ENCODE measurements around the gene C5AR1. TPM values are rescaled to one million over a fixed set of nuclear protein-coding genes. Genes with fewer than 3 reads are reported as not detected.
"Not testable (repeated sequence)": the region's sequence is repeated elsewhere in the genome, so short reads cannot be mapped to it uniquely, and the experiment has no call there.

Gene C5AR1
- total RNA-seq, 6 experiments from 2014 or later = 0.24 to 0.95 (median 0.35) TPM

- Mint-ChIP-seq H3K4me1 (ENCODE audit: low read depth) (peaks cover 22% of the 10 kb centered on the region), H3K36me3 (ENCODE audit: low read depth) (peaks cover 20% of the 10 kb centered on the region), H3K27ac (no peak overlapping the region), H3K4me3 (no peak overlapping the region), H3K27me3 (ENCODE audit: insufficient read depth) (no peaks in the 10 kb centered on the region; the same call in 1 of the 2 replicates), H3K9me3 (no peaks in the 10 kb centered on the region)
- peak; percentile 70 for TF ChIP-seq CTCF (IDR thresholded peaks at IDR 0.05)
- DNase-seq = no peak
These were observed 29.4 kb upstream of the C5AR1 start for GRCh38 chr19:47280183-47280797.

GRCh38 chr19:47283405-47284059 lies 26.1 kb upstream of the C5AR1 start:
- no peak for DNase-seq
- no peak overlapping the region for H3K27ac Mint-ChIP-seq
- peaks cover 5% of the 10 kb centered on the region for H3K4me1 Mint-ChIP-seq (ENCODE audit: low read depth)
- TF ChIP-seq CTCF (IDR thresholded peaks at IDR 0.05) = no peak
- H3K4me3 Mint-ChIP-seq = no peak overlapping the region
- H3K36me3 Mint-ChIP-seq (ENCODE audit: low read depth) = peaks cover 4% of the 10 kb centered on the region; the same call in 1 of the 2 replicates
- no peaks in the 10 kb centered on the region for H3K9me3 Mint-ChIP-seq
- H3K27me3 Mint-ChIP-seq (ENCODE audit: insufficient read depth) = no peaks in the 10 kb centered on the region; the same call in 1 of the 2 replicates

GRCh38 chr19:47284324-47284899 lies 25.2 kb upstream of the C5AR1 start:
- peak; percentile 95 for TF ChIP-seq CTCF (IDR thresholded peaks at IDR 0.05)
- no peaks in the 10 kb centered on the region; the same call in none of the 2 replicates for H3K27me3 Mint-ChIP-seq (ENCODE audit: insufficient read depth)
- H3K4me3 Mint-ChIP-seq = no peak overlapping the region
- H3K27ac Mint-ChIP-seq = no peak overlapping the region
- peaks cover 13% of the 10 kb centered on the region for H3K4me1 Mint-ChIP-seq (ENCODE audit: low read depth)
- H3K9me3 Mint-ChIP-seq = no peaks in the 10 kb centered on the region
- peaks cover 4% of the 10 kb centered on the region; the same call in 1 of the 2 replicates for H3K36me3 Mint-ChIP-seq (ENCODE audit: low read depth)
- DNase-seq = peak; percentile 60

- peak; percentile 73 for DNase-seq
- Mint-ChIP-seq H3K27ac (no peak overlapping the region), H3K36me3 (ENCODE audit: low read depth) (no peaks in the 10 kb centered on the region), H3K9me3 (no peaks in the 10 kb centered on the region), H3K27me3 (ENCODE audit: insufficient read depth) (no peaks in the 10 kb centered on the region), H3K4me3 (no peak overlapping the region), H3K4me1 (ENCODE audit: low read depth) (no peaks in the 10 kb centered on the region)
- TF ChIP-seq CTCF (IDR thresholded peaks at IDR 0.05) = peak; percentile 94
These were observed 13.6 kb upstream of the C5AR1 start for GRCh38 chr19:47296036-47296435.

- not testable (repeated sequence) for H3K4me3 Mint-ChIP-seq; H3K36me3 Mint-ChIP-seq (ENCODE audit: low read depth); H3K27ac Mint-ChIP-seq; DNase-seq; H3K4me1 Mint-ChIP-seq (ENCODE audit: low read depth); H3K9me3 Mint-ChIP-seq; H3K27me3 Mint-ChIP-seq (ENCODE audit: insufficient read depth)
These were observed 8.8 kb upstream of the C5AR1 start for GRCh38 chr19:47300867-47301266.

GRCh38 chr19:47302249-47302648 lies 7.4 kb upstream of the C5AR1 start:
- no peak for DNase-seq
- no peak for TF ChIP-seq CTCF (IDR thresholded peaks at IDR 0.05)
- Mint-ChIP-seq H3K27ac (no peak overlapping the region), H3K4me3 (no peak overlapping the region), H3K27me3 (ENCODE audit: insufficient read depth) (no peaks in the 10 kb centered on the region; the same call in 1 of the 2 replicates), H3K4me1 (ENCODE audit: low read depth) (peaks cover 18% of the 10 kb centered on the region), H3K9me3 (no peaks in the 10 kb centered on the region), H3K36me3 (ENCODE audit: low read depth) (no peaks in the 10 kb centered on the region)

All from HFFc6 (cell line).